ENCODE measurements around the gene SRRD.
A peak's percentile ranks its signal among the peaks of the same experiment; 100 is the strongest.

The SRRD gene

GRCh38 chr22:26484360-26484706 is 656 bp downstream of the SRRD start:
- peak; percentile 27 for DNase-seq

- peak; percentile 26 for DNase-seq
These were observed 1.3 kb downstream of the SRRD start for GRCh38 chr22:26485013-26485412.

- DNase-seq: no peak
These were observed 2.2 kb downstream of the SRRD start for GRCh38 chr22:26485806-26486390.

- DNase-seq: no peak
These were observed 2.7 kb downstream of the SRRD start for GRCh38 chr22:26486394-26486793.

GRCh38 chr22:26487996-26488395 is 4.3 kb downstream of the SRRD start:
- DNase-seq: no peak

GRCh38 chr22:26489447-26490036 is 5.9 kb downstream of the SRRD start:
- DNase-seq: no peak

- DNase-seq: no peak
These were observed 8.5 kb downstream of the SRRD start for GRCh38 chr22:26492220-26492619.

- DNase-seq: no peak
These were observed 10.8 kb downstream of the SRRD start for GRCh38 chr22:26494506-26494905.

- no peak for DNase-seq
These were observed 12.8 kb downstream of the SRRD start for GRCh38 chr22:26496456-26496855.

GRCh38 chr22:26499188-26499703 is 15.6 kb downstream of the SRRD start:
- DNase-seq: no peak

GRCh38 chr22:26501996-26502395 is 18.3 kb downstream of the SRRD start:
- no peak for DNase-seq

- DNase-seq: peak; percentile 40
These were observed 19.2 kb downstream of the SRRD start for GRCh38 chr22:26502688-26503561.

- DNase-seq: no peak
These were observed 20.1 kb downstream of the SRRD start for GRCh38 chr22:26503758-26504157.

GRCh38 chr22:26508148-26508547 is 24.5 kb downstream of the SRRD start:
- DNase-seq: no peak

GRCh38 chr22:26512149-26512793 is 28.6 kb downstream of the SRRD start, which contains the start of gene TFIP11:
TFIP11 (minus strand) TSS chr22:26512473; CDS start chr22:26510272, 2,201 bp downstream.
- DNase-seq: peak; percentile 91

- DNase-seq: no peak
These were observed 30.2 kb downstream of the SRRD start for GRCh38 chr22:26513838-26514237.

- DNase-seq: no peak
These were observed 30.9 kb downstream of the SRRD start for GRCh38 chr22:26514419-26515161.

GRCh38 chr22:26515931-26516330 is 32.3 kb downstream of the SRRD start:
- no peak for DNase-seq

- no peak for DNase-seq
These were observed 32.8 kb downstream of the SRRD start for GRCh38 chr22:26516503-26516902.

GRCh38 chr22:26517429-26517828 is 33.8 kb downstream of the SRRD start:
- DNase-seq: peak; percentile 18

GRCh38 chr22:26522012-26522411 is 38.3 kb downstream of the SRRD start:
- no peak for DNase-seq

- DNase-seq: no peak
These were observed 38.9 kb downstream of the SRRD start for GRCh38 chr22:26522592-26522991.

- no peak for DNase-seq
These were observed 41.2 kb downstream of the SRRD start for GRCh38 chr22:26524870-26525269.
